ENCODE data around the gene ZXDC.

Gene ZXDC

GRCh38 chr3:126442094-126442855 lies 33.4 kb downstream of the ZXDC start:
- TF ChIP-seq, protein P1, sequence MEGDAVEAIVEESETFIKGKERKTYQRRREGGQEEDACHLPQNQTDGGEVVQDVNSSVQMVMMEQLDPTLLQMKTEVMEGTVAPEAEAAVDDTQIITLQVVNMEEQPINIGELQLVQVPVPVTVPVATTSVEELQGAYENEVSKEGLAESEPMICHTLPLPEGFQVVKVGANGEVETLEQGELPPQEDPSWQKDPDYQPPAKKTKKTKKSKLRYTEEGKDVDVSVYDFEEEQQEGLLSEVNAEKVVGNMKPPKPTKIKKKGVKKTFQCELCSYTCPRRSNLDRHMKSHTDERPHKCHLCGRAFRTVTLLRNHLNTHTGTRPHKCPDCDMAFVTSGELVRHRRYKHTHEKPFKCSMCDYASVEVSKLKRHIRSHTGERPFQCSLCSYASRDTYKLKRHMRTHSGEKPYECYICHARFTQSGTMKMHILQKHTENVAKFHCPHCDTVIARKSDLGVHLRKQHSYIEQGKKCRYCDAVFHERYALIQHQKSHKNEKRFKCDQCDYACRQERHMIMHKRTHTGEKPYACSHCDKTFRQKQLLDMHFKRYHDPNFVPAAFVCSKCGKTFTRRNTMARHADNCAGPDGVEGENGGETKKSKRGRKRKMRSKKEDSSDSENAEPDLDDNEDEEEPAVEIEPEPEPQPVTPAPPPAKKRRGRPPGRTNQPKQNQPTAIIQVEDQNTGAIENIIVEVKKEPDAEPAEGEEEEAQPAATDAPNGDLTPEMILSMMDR (conservative IDR thresholded peaks at IDR 0.05): no peak
- TF ChIP-seq ZFX (IDR thresholded peaks at IDR 0.05): no peak

GRCh38 chr3:126441256-126441880 lies 34.3 kb downstream of the ZXDC start:
- no peak for TF ChIP-seq ZFX (IDR thresholded peaks at IDR 0.05)
- TF ChIP-seq, protein P1 (conservative IDR thresholded peaks at IDR 0.05): no peak
- H3K27ac ChIP-seq: no peak overlapping the region

More at GRCh38 chr3:126442094-126442855, 33.4 kb downstream of the ZXDC start:
- no peak overlapping the region for H3K27ac ChIP-seq

DNA sequence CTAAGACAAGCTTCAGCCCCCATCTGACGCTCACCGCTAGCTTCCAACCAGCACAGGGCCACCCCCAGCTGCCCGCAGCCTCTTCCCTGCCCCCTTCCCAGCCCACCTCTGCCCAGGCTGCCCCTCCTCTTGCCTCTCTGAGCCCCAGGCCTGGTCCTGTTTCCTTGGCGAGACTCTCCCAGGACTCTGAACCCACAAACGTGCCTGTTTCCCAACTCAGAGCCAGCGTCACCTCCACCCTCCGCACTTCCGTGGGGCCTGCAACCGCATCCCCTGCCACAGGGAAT lies 35.0 kb downstream of the ZXDC start:
- H3K27ac ChIP-seq: no peak overlapping the region
- TF ChIP-seq, protein P1 (conservative IDR thresholded peaks at IDR 0.05): no peak
- TF ChIP-seq ZFX (IDR thresholded peaks at IDR 0.05): no peak

GRCh38 chr3:126439968-126440708 lies 35.6 kb downstream of the ZXDC start:
- TF ChIP-seq, protein P1 (conservative IDR thresholded peaks at IDR 0.05): no peak
- no peak for TF ChIP-seq ZFX (IDR thresholded peaks at IDR 0.05)
- H3K27ac ChIP-seq: no peak overlapping the region

GRCh38 chr3:126439346-126439967 lies 36.2 kb downstream of the ZXDC start:
- TF ChIP-seq, protein P1 (conservative IDR thresholded peaks at IDR 0.05): no peak
- TF ChIP-seq ZFX (IDR thresholded peaks at IDR 0.05): no peak
- H3K27ac ChIP-seq: no peak overlapping the region

- H3K27ac ChIP-seq: no peak overlapping the region
- TF ChIP-seq, protein P1 (conservative IDR thresholded peaks at IDR 0.05): no peak
- no peak for TF ChIP-seq ZFX (IDR thresholded peaks at IDR 0.05)
Observed at GRCh38 chr3:126438746-126439145, 36.9 kb downstream of the ZXDC start.

Data from C4-2B (cell line).